Retinal pigment epithelial cell (primary cell): Measurements from ENCODE around the gene FRZB.

Experiments
- DNase-seq: peaks from one replicate; pipeline ENCODE4 v3.0.0-alpha.2; 2010; ENCODE audit warnings: low read depth
- H3K4me3 ChIP-seq: 2 replicates; pipeline ENCODE4 v1.5.1; 2011; ENCODE audit warnings: mild to moderate bottlenecking, low read length, control low read depth, moderate library complexity
- TF ChIP-seq, protein P1 (sequence below): conservative IDR thresholded peaks from 2 replicates; pipeline ENCODE4 v1.5.1; 2011; ENCODE audit warnings: low read depth, low read length, control low read depth, inconsistent platforms

The FRZB gene

GRCh38 chr2:182834293-182834692, 32.1 kb downstream of the FRZB start:
- TF ChIP-seq, protein P1, sequence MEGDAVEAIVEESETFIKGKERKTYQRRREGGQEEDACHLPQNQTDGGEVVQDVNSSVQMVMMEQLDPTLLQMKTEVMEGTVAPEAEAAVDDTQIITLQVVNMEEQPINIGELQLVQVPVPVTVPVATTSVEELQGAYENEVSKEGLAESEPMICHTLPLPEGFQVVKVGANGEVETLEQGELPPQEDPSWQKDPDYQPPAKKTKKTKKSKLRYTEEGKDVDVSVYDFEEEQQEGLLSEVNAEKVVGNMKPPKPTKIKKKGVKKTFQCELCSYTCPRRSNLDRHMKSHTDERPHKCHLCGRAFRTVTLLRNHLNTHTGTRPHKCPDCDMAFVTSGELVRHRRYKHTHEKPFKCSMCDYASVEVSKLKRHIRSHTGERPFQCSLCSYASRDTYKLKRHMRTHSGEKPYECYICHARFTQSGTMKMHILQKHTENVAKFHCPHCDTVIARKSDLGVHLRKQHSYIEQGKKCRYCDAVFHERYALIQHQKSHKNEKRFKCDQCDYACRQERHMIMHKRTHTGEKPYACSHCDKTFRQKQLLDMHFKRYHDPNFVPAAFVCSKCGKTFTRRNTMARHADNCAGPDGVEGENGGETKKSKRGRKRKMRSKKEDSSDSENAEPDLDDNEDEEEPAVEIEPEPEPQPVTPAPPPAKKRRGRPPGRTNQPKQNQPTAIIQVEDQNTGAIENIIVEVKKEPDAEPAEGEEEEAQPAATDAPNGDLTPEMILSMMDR = no peak
- no peak overlapping the region for H3K4me3 ChIP-seq
- DNase-seq = no peak

DNA sequence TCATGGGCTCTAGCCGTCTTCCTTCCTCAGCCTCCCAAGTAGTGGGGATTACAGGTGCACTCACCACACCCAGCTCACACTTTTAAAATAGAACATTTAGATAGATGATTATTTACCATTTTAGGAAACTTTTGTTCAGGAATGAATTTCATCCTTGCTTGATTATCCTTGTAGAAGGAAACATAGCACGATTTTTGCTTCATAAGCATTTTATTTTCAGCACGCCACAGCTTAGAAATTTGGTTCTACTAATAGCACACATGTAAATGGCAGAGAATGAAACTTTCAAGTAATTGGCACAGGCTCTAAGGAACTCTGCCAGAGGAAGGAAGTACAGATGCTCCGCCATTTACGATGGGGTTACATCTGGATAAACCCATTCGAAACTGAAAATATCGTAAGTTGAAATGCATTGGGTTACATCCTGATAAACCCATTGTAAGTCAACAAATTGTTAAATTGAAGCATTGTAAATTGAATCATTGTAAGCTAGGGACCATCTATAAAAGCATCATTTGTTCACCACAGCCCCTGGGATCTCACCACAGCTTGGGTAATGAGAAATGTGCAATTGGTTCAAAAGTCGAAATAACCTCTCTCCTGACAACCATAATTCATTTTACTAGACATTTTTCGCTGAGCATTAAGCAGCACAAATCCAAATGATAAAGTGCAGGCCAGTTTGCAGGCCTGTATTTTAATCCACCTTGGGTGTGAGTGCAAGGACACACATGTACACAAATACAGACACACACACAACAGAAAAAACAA, 33.2 kb downstream of the FRZB start:
- no peak overlapping the region for H3K4me3 ChIP-seq
- DNase-seq = no peak
- TF ChIP-seq, protein P1 = no peak

DNA sequence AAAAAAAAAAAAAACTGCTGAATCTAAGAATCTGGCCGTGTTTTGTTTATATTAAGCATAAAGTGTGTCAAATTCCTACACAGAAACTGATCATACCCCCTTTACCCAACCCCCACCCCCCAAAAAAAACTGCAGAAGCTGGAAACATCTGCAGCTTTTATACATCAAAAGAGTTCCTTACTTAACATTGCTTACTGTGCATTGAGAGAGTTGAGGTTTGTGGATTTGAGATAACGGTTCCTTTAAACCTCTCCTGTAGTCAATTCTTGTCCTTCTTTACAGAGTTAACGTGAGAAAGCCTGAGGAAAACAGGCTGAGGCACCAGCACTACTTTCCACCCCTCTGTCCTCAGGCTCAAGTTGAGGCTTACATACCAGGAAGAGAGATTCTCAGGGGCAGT, 34.5 kb downstream of the FRZB start:
- DNase-seq = no peak
- H3K4me3 ChIP-seq = no peak overlapping the region
- TF ChIP-seq, protein P1 = no peak

DNA sequence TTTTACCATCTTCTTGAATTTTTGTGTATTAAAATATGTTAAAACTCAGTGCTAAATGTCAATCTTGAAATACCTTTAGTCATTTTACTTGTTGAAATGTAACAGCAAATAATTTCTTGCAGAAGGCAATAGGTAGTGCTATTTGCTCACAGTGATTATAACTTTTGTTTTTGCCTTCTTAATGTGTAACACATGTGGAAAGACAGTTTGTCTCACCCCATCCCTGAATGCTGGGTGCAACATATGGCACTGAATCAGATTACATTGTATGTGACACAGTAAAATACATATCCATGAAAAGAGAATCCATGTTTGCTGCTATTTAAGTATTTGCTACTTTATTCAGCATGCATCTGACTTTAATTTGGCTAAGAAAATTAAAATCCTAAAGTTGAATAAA, 35.3 kb downstream of the FRZB start:
- TF ChIP-seq, protein P1 = no peak
- DNase-seq = no peak
- H3K4me3 ChIP-seq = no peak overlapping the region

- TF ChIP-seq, protein P1 = no peak
- no peak for DNase-seq
- H3K4me3 ChIP-seq = no peak overlapping the region
These were observed 39.1 kb downstream of the FRZB start for GRCh38 chr2:182827182-182827879.

GRCh38 chr2:182826496-182826895, 39.9 kb downstream of the FRZB start:
- DNase-seq = no peak
- no peak overlapping the region for H3K4me3 ChIP-seq
- TF ChIP-seq, protein P1 = no peak

GRCh38 chr2:182826064-182826463, 40.4 kb downstream of the FRZB start:
- no peak for DNase-seq
- H3K4me3 ChIP-seq = no peak overlapping the region
- TF ChIP-seq, protein P1 = no peak
